Right renal cortex interstitium (tissue), 3 donors: ENCODE data around the gene LTF. TPM values are rescaled to one million over a fixed set of nuclear protein-coding genes. Genes with fewer than 3 reads are reported as not detected.
"Not testable (repeated sequence)": the region's sequence is repeated elsewhere in the genome, so short reads cannot be mapped to it uniquely, and the experiment has no call there.

Experiments used
- DNase-seq, 3 donors: peaks; one replicate each; pipeline ENCODE4 v3.0.0-alpha.2; 2013; ENCODE audit warnings: low read depth in 3 of 3, low spot score in 2 of 3
- polyA plus RNA-seq, 3 donors: library from polyadenylated mRNA; unstranded; fragments of 120-200 nt; gene quantifications; one replicate each; pipeline ENCODE4 v1.2.1, GENCODE V29; 2013; ENCODE audit not compliant: insufficient read length in 3 of 3

Gene LTF
- polyA plus RNA-seq, 3 donors: 2.3 to 2.8 (median 2.6) TPM

GRCh38 chr3:46447228-46447985 lies 17.3 kb downstream of the LTF start:
- DNase-seq: no peak

DNA sequence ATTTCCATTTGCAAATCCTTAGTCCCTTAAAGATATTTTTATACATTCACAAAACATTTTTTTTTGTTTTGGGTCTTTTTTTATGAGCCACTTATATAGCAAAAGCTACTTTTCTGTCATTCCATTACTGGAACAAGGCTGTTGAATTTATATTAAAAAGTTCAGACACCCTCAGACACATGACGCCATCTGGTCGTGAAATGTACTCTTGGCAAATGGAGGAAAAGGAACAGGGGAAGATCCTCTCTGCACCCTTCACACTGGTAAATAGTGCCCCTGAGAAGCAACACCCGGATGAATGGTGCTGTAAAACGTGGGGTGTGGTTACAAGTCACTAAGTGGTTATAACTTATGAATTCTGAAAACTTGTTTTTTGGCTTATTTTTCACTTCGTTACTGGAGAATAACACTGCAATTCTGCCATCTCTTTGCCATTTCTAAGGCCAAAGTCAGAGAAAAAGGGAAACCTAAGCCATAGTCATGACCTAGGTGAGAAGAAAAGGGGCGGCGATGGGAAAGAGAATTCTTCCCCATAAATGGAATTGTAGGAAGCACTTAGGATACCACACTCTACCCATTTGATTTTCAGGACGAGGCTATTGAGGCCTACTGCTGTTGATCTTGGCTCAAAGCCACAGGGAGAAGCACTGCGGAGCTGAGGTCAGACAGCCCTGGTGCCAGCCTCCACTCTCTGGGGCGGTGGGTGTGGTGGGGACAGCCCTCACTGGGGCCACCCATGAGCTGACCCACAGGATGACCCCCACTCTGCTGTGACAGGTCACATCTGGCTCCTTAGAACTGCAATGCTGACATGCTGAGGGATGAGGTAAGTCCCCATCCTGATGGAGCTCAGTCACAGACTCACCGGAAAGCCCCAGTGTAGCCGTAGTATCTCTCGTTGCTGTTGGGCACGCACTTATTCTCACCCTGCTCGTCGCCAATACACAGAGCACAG lies 21.9 kb downstream of the LTF start:
- DNase-seq: peak in 2 of 3 donors; percentile 15 to 36

GRCh38 chr3:46440531-46441294 lies 24.0 kb downstream of the LTF start:
- no peak for DNase-seq

GRCh38 chr3:46438831-46439230 lies 25.9 kb downstream of the LTF start:
- no peak for DNase-seq

GRCh38 chr3:46435081-46435726 lies 29.5 kb downstream of the LTF start:
- no peak for DNase-seq

- no peak for DNase-seq
Measured at GRCh38 chr3:46433841-46434240, 30.9 kb downstream of the LTF start.

DNA sequence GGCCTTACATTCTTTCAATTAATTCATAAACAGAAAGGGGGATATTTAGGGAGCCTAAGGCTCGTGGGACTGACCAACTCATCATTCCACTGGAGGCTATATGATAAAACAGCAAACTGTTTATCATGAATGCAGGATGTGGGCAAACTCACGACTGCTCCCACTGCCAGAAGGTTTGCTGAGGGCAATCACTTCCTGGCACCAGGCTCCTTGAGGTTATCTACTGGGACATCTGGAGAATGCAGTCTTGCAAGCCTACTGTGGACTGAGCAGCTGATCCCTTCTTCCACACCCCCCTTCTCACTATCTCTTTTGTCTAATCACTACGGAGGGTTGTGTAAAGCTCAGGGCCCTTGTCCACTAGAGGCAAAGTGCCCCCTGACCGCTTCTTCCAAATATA lies 31.6 kb downstream of the LTF start:
- not testable (repeated sequence) for DNase-seq

DNA sequence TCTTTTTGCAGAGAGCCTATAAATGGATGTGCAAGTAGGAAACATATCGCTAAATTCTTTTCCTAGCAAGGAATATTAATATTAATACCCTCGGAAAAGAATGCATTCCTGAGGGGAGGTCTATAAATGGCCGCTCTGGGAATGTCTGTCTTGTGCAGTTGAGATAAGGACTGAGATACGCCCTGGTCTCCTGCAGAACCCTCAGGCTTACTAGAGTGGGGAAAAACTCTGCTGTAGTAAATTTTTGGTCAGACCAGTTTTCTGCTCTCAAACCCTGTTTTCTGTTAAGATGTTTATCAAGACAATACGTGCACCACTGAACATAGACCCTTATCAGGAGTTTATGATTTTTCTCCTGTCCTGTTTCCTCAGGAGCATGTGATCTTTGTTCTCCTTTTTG lies 32.8 kb downstream of the LTF start:
- not testable (repeated sequence) for DNase-seq

GRCh38 chr3:46430879-46431278 lies 33.8 kb downstream of the LTF start:
- DNase-seq: not testable (repeated sequence)

DNA sequence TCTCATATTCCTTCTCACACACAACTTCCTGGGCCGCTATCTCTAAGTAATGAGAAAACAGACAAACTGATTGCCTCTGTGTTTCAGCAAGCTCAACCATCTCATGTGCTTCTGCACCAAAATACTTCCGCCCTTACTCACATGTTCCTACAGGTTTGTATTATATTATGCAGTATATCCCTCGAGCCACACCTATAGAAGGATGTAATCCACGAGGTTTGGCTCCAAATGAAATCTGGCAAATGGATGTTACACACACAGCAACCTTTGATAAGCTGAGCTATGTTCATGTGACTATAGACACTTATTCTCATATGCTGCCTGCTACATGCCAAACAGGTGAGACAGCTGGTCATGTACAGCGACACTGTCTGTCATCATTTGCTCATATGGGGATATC lies 35.0 kb downstream of the LTF start:
- no peak for DNase-seq

DNA sequence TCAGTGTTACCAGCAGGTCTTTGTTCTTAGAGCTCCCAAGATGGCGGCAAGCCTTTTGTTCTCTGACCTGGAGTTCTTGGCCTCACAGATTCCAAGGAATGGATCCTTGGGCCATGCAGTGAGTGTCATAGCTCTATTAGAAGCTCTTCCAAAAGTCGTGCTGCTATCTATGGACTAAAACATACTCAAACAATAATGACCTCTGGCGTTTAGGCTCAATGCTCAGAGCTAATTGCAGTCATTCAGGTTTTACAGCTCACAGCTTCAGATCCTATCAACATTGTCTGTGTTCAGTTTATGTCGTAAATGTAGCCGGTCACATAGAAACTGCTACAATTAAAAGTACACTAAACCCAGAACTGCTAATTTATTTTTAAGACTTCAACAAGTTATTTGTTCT lies 35.5 kb downstream of the LTF start:
- no peak for DNase-seq

DNA sequence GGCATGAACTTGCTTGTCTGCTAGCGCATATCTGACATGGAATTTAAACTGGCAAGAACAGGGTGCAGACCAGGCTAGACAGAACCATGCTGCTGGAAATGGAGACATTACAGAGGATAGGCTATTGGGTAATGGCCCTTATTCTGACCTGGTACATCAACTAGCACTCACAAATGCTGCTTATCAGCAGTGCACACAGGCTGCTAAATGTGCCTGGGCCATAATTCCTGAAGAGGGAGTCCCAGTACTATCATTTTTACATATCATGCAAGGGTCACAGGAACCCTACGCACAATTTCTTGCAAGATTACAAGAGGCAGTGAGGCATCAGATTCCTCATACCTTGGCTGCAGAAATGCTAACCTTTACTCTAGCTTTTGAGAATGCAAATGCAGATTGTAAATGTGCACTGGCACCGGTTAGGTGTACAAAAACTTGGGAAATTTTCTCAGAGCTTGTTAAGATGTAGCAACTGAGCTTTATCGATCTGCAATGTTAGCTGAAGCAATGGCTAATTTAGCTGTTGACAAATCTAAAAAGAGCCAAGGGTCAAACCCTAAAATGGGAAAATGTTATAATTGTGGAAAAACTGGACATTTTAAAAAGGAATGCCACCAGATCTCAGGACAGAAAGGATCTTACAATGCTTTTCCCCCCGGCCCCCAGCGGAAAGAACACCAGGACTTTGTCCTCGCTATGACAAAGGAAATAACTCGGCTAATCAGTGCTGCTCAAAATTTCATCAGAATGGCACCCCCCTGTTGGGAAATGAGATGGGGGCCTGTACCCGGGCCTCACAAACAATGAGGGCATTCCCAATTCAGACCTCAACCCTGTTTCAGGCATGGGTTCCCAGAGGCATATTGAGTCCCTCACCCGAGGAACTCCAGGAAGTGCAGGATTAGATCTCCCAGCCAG lies 36.5 kb downstream of the LTF start:
- no peak for DNase-seq

- DNase-seq: not testable (repeated sequence)
Measured at GRCh38 chr3:46427404-46427803, 37.3 kb downstream of the LTF start.

DNA sequence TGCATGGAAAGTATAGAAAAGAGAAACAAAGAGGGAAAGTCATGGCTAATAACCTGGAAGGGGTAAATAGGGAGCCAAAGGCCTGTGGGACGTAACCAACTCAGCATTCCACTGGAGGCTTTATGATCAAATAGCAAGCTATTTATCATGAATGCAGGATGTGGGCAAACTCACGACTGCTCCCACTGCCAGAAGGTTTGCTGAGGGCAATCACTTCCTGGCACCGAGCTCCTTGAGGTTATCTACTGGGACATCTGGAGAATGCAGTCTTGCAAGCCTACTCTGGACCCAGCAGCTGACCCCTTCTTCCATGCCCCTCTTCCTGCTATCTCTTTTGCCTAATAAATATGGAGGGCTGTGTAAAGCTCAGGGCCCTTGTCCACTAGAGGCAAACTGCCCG lies 38.2 kb downstream of the LTF start:
- DNase-seq: not testable (repeated sequence)

GRCh38 chr3:46423588-46423987 lies 41.1 kb downstream of the LTF start:
- no peak for DNase-seq

DNA sequence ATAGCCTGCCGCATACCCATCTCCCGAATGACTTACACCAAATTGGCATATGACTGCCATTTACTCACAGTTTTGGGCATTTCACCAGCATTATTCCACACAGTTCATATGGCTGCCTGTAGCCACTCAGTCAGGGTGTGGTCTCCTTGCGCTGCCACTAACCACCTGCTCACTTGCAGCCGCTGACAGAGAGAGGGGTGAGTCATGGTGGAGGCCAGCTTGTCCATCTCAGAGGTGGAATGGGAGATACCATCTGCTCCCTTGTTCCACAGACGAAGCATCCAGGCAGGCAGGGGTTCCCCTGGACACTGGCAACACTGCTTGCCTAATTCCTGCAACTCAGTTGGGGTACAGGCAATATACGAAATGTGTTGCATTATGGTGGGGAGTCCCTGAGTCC lies 42.1 kb downstream of the LTF start:
- DNase-seq: no peak

GRCh38 chr3:46420931-46421330 lies 43.8 kb downstream of the LTF start:
- DNase-seq: no peak

GRCh38 chr3:46419816-46420215 lies 44.9 kb downstream of the LTF start:
- no peak for DNase-seq

- no peak for DNase-seq
Measured at GRCh38 chr3:46417841-46418611, 46.7 kb downstream of the LTF start.
